Measurements from ENCODE around the gene CRYBG2. TPM values are rescaled to one million over a fixed set of nuclear protein-coding genes. Genes with fewer than 3 reads are reported as not detected.
A peak's percentile ranks its signal among the peaks of the same experiment; 100 is the strongest.
"Not testable (repeated sequence)": the region's sequence is repeated elsewhere in the genome, so short reads cannot be mapped to it uniquely, and the experiment has no call there.

CRYBG2 gene
- total RNA-seq, 3 donors from 2014 or later: 0.16 to 0.45 (median 0.30) TPM

- DNase-seq (no peak), ATAC-seq (no peak)
- H3K27me3 Mint-ChIP-seq (ENCODE audit: low read depth): no peaks in the 10 kb centered on the region
- H3K36me3 Mint-ChIP-seq (ENCODE audit: insufficient read depth): no peaks in the 10 kb centered on the region
- no peak overlapping the region for H3K4me3 Mint-ChIP-seq
- no peaks in the 10 kb centered on the region for H3K4me1 Mint-ChIP-seq (ENCODE audit: low read depth)
- H3K9me3 Mint-ChIP-seq: no peaks in the 10 kb centered on the region
Observed at GRCh38 chr1:26350343-26350700, 3.6 kb downstream of the CRYBG2 start.

GRCh38 chr1:26349877-26350244, 4.1 kb downstream of the CRYBG2 start:
- Mint-ChIP-seq H3K9me3 (no peaks in the 10 kb centered on the region), H3K27me3 (ENCODE audit: low read depth) (no peaks in the 10 kb centered on the region), H3K36me3 (ENCODE audit: insufficient read depth) (no peaks in the 10 kb centered on the region), H3K4me3 (no peak overlapping the region), H3K4me1 (ENCODE audit: low read depth) (no peaks in the 10 kb centered on the region)
- no peak for DNase-seq
- no peak for ATAC-seq

- H3K4me1 Mint-ChIP-seq (ENCODE audit: low read depth): no peaks in the 10 kb centered on the region
- no peak for ATAC-seq
- H3K9me3 Mint-ChIP-seq: no peaks in the 10 kb centered on the region
- no peak overlapping the region for H3K4me3 Mint-ChIP-seq
- no peaks in the 10 kb centered on the region for H3K36me3 Mint-ChIP-seq (ENCODE audit: insufficient read depth)
- no peak for DNase-seq
- no peaks in the 10 kb centered on the region for H3K27me3 Mint-ChIP-seq (ENCODE audit: low read depth)
Observed at GRCh38 chr1:26349188-26349876, 4.6 kb downstream of the CRYBG2 start.

- Mint-ChIP-seq H3K4me1 (ENCODE audit: low read depth) (no peaks in the 10 kb centered on the region), H3K36me3 (ENCODE audit: insufficient read depth) (no peaks in the 10 kb centered on the region), H3K9me3 (no peaks in the 10 kb centered on the region), H3K4me3 (no peak overlapping the region), H3K27me3 (ENCODE audit: low read depth) (no peaks in the 10 kb centered on the region)
- DNase-seq: no peak
- ATAC-seq: no peak
Observed at GRCh38 chr1:26346274-26347033, 7.5 kb downstream of the CRYBG2 start.

- DNase-seq (no peak), ATAC-seq (no peak)
- no peaks in the 10 kb centered on the region for H3K4me1 Mint-ChIP-seq (ENCODE audit: low read depth)
- H3K4me3 Mint-ChIP-seq: no peak overlapping the region
- no peaks in the 10 kb centered on the region for H3K27me3 Mint-ChIP-seq (ENCODE audit: low read depth)
- no peaks in the 10 kb centered on the region for H3K9me3 Mint-ChIP-seq
- no peaks in the 10 kb centered on the region for H3K36me3 Mint-ChIP-seq (ENCODE audit: insufficient read depth)
Observed at GRCh38 chr1:26345718-26346117, 8.2 kb downstream of the CRYBG2 start.

GRCh38 chr1:26344147-26344920, 9.6 kb downstream of the CRYBG2 start:
- no peaks in the 10 kb centered on the region for H3K27me3 Mint-ChIP-seq (ENCODE audit: low read depth)
- ATAC-seq: no peak
- no peaks in the 10 kb centered on the region for H3K36me3 Mint-ChIP-seq (ENCODE audit: insufficient read depth)
- no peak for DNase-seq
- no peak overlapping the region for H3K4me3 Mint-ChIP-seq
- no peaks in the 10 kb centered on the region for H3K4me1 Mint-ChIP-seq (ENCODE audit: low read depth)
- H3K9me3 Mint-ChIP-seq: no peaks in the 10 kb centered on the region

- Mint-ChIP-seq H3K27me3 (ENCODE audit: low read depth) (no peaks in the 10 kb centered on the region), H3K4me1 (ENCODE audit: low read depth) (peaks cover 7% of the 10 kb centered on the region), H3K4me3 (no peak overlapping the region), H3K9me3 (no peaks in the 10 kb centered on the region), H3K36me3 (ENCODE audit: insufficient read depth) (no peaks in the 10 kb centered on the region)
- ATAC-seq (no peak), DNase-seq (no peak)
Observed at GRCh38 chr1:26340047-26340481, 13.9 kb downstream of the CRYBG2 start.

- H3K4me3 Mint-ChIP-seq: no peak overlapping the region
- no peaks in the 10 kb centered on the region for H3K36me3 Mint-ChIP-seq (ENCODE audit: insufficient read depth)
- ATAC-seq (no peak), DNase-seq (no peak)
- H3K4me1 Mint-ChIP-seq (ENCODE audit: low read depth): peaks cover 10% of the 10 kb centered on the region
- H3K27me3 Mint-ChIP-seq (ENCODE audit: low read depth): no peaks in the 10 kb centered on the region
- no peaks in the 10 kb centered on the region for H3K9me3 Mint-ChIP-seq
Observed at GRCh38 chr1:26338670-26339069, 15.3 kb downstream of the CRYBG2 start.

GRCh38 chr1:26337625-26338024, 16.3 kb downstream of the CRYBG2 start:
- no peaks in the 10 kb centered on the region for H3K36me3 Mint-ChIP-seq (ENCODE audit: insufficient read depth)
- H3K9me3 Mint-ChIP-seq: no peaks in the 10 kb centered on the region
- ATAC-seq: no peak
- H3K4me3 Mint-ChIP-seq: peak overlapping the region; percentile 38
- H3K4me1 Mint-ChIP-seq (ENCODE audit: low read depth): peaks cover 10% of the 10 kb centered on the region
- DNase-seq: no peak
- H3K27me3 Mint-ChIP-seq (ENCODE audit: low read depth): no peaks in the 10 kb centered on the region

- no peak for ATAC-seq
- no peak for DNase-seq
- Mint-ChIP-seq H3K27me3 (ENCODE audit: low read depth) (no peaks in the 10 kb centered on the region), H3K4me3 (peak overlapping the region; percentile 54), H3K36me3 (ENCODE audit: insufficient read depth) (no peaks in the 10 kb centered on the region), H3K9me3 (no peaks in the 10 kb centered on the region), H3K4me1 (ENCODE audit: low read depth) (peaks cover 10% of the 10 kb centered on the region)
Observed at GRCh38 chr1:26337206-26337535, 16.8 kb downstream of the CRYBG2 start.

- H3K27me3 Mint-ChIP-seq (ENCODE audit: low read depth): no peaks in the 10 kb centered on the region
- peaks cover 10% of the 10 kb centered on the region for H3K4me1 Mint-ChIP-seq (ENCODE audit: low read depth)
- H3K9me3 Mint-ChIP-seq: no peaks in the 10 kb centered on the region
- DNase-seq (peak; percentile 87), ATAC-seq (peak; percentile 92 to 95)
- peak overlapping the region; percentile 86 for H3K4me3 Mint-ChIP-seq
- no peaks in the 10 kb centered on the region for H3K36me3 Mint-ChIP-seq (ENCODE audit: insufficient read depth)
Observed at GRCh38 chr1:26336477-26337205, 17.3 kb downstream of the CRYBG2 start.

- H3K36me3 Mint-ChIP-seq (ENCODE audit: insufficient read depth): no peaks in the 10 kb centered on the region
- no peaks in the 10 kb centered on the region for H3K27me3 Mint-ChIP-seq (ENCODE audit: low read depth)
- ATAC-seq (peak; percentile 7 to 40), DNase-seq (no peak)
- H3K4me3 Mint-ChIP-seq: peak overlapping the region; percentile 86
- H3K9me3 Mint-ChIP-seq: no peaks in the 10 kb centered on the region
- peaks cover 10% of the 10 kb centered on the region for H3K4me1 Mint-ChIP-seq (ENCODE audit: low read depth)
Observed at GRCh38 chr1:26335774-26336476, 18.0 kb downstream of the CRYBG2 start.

GRCh38 chr1:26333312-26333711, 20.6 kb downstream of the CRYBG2 start:
- H3K27me3 Mint-ChIP-seq (ENCODE audit: low read depth); H3K4me1 Mint-ChIP-seq (ENCODE audit: low read depth); H3K9me3 Mint-ChIP-seq; H3K4me3 Mint-ChIP-seq; ATAC-seq; DNase-seq; H3K36me3 Mint-ChIP-seq (ENCODE audit: insufficient read depth): not testable (repeated sequence)

GRCh38 chr1:26330276-26330675, 23.7 kb downstream of the CRYBG2 start:
- no peaks in the 10 kb centered on the region for H3K27me3 Mint-ChIP-seq (ENCODE audit: low read depth)
- DNase-seq (no peak), ATAC-seq (no peak)
- H3K4me3 Mint-ChIP-seq: no peak overlapping the region
- H3K4me1 Mint-ChIP-seq (ENCODE audit: low read depth): peaks cover 6% of the 10 kb centered on the region
- H3K36me3 Mint-ChIP-seq (ENCODE audit: insufficient read depth): no peaks in the 10 kb centered on the region
- H3K9me3 Mint-ChIP-seq: no peaks in the 10 kb centered on the region

Data from activated T-cell treated with anti-CD3 and anti-CD28 coated beads, Interleukin-2, amount 50 U/mL, for 4 hours (primary cell).